Thyroid gland (tissue), 4 donors: ENCODE measurements around the gene ZC3H8. TPM values are rescaled to one million over a fixed set of nuclear protein-coding genes. Genes with fewer than 3 reads are reported as not detected.

Experiments
- DNase-seq, 2 donors: peaks; one replicate each; pipeline ENCODE4 v3.0.0-alpha.2; 2019
- H3K27ac ChIP-seq, 3 donors: fragments of 200-600 bp; sonication (generic); 1 replicate in 2 of 3; 2 replicates in 1 of 3; pipeline ENCODE4 v1.5.1; 2016 to 2019; ENCODE audit warnings: mild to moderate bottlenecking in 1 of 3, moderate library complexity in 1 of 3
- H3K27me3 ChIP-seq: fragments of 200-600 bp; sonication (generic); one replicate; pipeline ENCODE4 v1.5.1; 2019
- H3K36me3 ChIP-seq, 2 donors: fragments of 200-600 bp; sonication (generic); one replicate each; pipeline ENCODE4 v1.5.1; 2016 to 2019
- H3K4me1 ChIP-seq, 2 donors: fragments of 200-600 bp; sonication (generic); one replicate each; pipeline ENCODE4 v1.5.1; 2017 to 2019
- H3K4me3 ChIP-seq, 3 donors: fragments of 200-600 bp; sonication (generic); replicated peaks in 1 of 3; 1 replicate in 2 of 3; 2 replicates in 1 of 3; pipeline ENCODE4 v1.5.1; 2016; ENCODE audit warnings: mild to moderate bottlenecking in 1 of 3
- H3K9me3 ChIP-seq: fragments of 200-600 bp; sonication (generic); one replicate; pipeline ENCODE4 v1.5.1; 2017
- POLR2A ChIP-seq, 2 donors: fragments of 450-650 bp; IDR thresholded peaks; one replicate each; pipeline ENCODE4 v1.6.1; 2017; ENCODE audit warnings: antibody characterized with exemption in 2 of 2, mild to moderate bottlenecking in 2 of 2, moderate library complexity in 1 of 2
- WGBS, 2 donors: methylation state at CpG; one replicate each; pipeline ENCODE4 v1.1.5; 2017; 5-methylcytosine and 5-hydroxymethylcytosine counted together
- intact Hi-C: fragments of 100-400 bp; cut with DNase I; formaldehyde crosslinking; loops from one replicate; pipeline ENCODE4 v1.15.1; 2023
- total RNA-seq, 4 donors: library from RNA; depleted of rRNA; stranded (reverse); fragments of >200 nt; gene quantifications; one replicate each; pipeline ENCODE4 v1.2.3, GENCODE V29; 2016
- TF ChIP-seq, protein P1 (sequence below), 6 experiments: fragments of 200-600 bp in 3 of 6; fragments of 450-650 bp in 3 of 6; sonication (generic) in 3 of 6; IDR thresholded peaks; one replicate each; pipeline ENCODE4 v1.5.1; 2016 to 2019; ENCODE audit warnings: antibody characterized with exemption in 6 of 6, mild to moderate bottlenecking in 2 of 6, inconsistent platforms in 1 of 6, moderate library complexity in 1 of 6

The ZC3H8 gene
- total RNA-seq, 4 donors from 2014 or later, result 26.9 to 68.1 (median 43.1) TPM

DNA sequence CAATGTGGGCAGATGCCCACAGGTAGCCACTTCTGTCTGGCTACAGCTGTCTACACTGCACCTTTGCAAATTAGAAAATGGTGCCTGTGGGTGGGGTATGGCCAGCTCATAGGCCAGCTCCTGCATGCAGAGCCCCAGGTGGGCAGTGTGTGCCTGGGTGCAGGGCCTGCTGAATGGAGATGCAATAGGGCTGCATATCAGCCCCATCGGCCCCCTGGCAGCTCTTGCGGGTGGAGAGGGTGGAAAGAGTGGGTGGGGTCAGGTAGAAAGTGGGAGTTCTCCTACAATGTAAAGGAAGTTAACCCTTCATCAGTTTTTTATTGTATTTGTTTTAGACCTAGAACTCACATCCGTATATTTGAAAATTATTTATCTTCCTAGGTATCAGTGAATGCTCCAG, 79.5 kb downstream of the ZC3H8 start:
- Histone ChIP-seq H3K4me3 (no peak overlapping the region), H3K4me1 (peaks cover 14 to 22% of the 10 kb centered on the region in 2 donors), H3K27ac (peak overlapping the region in 1 of 3 donors; percentile 49), H3K27me3 (no peaks in the 10 kb centered on the region), H3K36me3 (no peaks in the 10 kb centered on the region), H3K9me3 (no peaks in the 10 kb centered on the region)
- WGBS, 2 donors, result 75 to 83% methylated on average over 3 of the region's 3 CpGs
- intact Hi-C loops, result no loop called here
- no peak for DNase-seq
- no peak for TF ChIP-seq POLR2A (IDR thresholded peaks at IDR 0.05)
- TF ChIP-seq, protein P1, sequence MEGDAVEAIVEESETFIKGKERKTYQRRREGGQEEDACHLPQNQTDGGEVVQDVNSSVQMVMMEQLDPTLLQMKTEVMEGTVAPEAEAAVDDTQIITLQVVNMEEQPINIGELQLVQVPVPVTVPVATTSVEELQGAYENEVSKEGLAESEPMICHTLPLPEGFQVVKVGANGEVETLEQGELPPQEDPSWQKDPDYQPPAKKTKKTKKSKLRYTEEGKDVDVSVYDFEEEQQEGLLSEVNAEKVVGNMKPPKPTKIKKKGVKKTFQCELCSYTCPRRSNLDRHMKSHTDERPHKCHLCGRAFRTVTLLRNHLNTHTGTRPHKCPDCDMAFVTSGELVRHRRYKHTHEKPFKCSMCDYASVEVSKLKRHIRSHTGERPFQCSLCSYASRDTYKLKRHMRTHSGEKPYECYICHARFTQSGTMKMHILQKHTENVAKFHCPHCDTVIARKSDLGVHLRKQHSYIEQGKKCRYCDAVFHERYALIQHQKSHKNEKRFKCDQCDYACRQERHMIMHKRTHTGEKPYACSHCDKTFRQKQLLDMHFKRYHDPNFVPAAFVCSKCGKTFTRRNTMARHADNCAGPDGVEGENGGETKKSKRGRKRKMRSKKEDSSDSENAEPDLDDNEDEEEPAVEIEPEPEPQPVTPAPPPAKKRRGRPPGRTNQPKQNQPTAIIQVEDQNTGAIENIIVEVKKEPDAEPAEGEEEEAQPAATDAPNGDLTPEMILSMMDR (IDR thresholded peaks at IDR 0.05), result no peak

DNA sequence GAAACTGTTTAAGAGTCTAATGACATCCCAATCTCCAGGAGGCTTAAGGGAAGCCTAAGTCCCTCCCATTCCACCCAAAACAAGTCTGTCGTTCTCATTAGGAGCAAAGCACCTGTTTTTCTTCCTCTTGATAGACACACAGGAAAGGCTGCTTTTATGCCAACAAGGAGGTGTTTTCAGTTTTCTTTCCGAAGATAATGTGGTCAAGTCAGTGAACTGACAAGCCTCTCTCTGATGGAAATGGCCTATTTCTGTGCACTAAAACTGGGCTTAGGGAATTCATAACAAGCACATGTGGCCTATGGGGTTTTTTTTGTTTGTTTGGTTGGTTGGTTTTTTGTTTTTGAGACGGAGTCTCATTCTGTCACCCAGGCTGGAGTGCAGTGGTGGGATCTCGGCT, 80.5 kb downstream of the ZC3H8 start:
- Histone ChIP-seq H3K4me1 (peaks cover 14 to 22% of the 10 kb centered on the region in 2 donors), H3K36me3 (no peaks in the 10 kb centered on the region), H3K9me3 (no peaks in the 10 kb centered on the region), H3K4me3 (no peak overlapping the region), H3K27me3 (no peaks in the 10 kb centered on the region), H3K27ac (peak overlapping the region in 2 of 3 donors; percentile 34 to 49)
- intact Hi-C loops, result no loop called here
- 43 to 52% methylated on average over 4 of the region's 4 CpGs for WGBS, 2 donors
- TF ChIP-seq, protein P1 (IDR thresholded peaks at IDR 0.05), result no peak
- TF ChIP-seq POLR2A (IDR thresholded peaks at IDR 0.05), result no peak
- no peak for DNase-seq

DNA sequence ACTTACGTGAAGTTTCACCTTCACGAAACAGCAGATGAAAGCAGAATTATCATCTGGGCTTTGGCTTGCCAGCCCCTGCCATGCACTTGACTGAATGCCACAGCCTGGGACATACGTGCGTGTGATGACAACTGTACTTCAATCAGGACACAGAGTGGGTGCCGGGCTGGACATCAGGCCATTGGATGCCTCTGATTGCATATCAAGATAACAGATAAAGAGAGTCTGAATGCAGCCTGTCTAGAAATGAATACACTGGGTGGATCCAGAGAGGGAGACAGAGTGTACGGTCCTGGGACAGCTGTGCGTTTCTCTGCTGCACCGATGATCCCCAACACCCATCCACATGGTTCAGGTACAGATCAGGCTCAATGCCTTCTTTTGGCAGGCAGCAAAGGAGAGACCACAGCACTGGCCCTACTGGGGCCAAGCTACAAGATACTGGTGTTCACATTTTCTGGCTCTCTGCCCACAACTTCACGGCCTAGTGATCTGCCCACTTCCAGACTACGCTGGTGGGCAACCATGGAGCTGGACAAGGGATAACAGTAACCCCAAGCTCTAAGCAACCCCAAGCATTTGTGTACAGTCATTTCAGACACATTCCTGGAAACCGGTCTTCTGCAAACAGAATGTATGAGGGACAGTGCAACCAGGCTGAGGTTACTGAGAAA, 81.1 kb downstream of the ZC3H8 start:
- no peaks in the 10 kb centered on the region for H3K36me3 ChIP-seq
- H3K4me1 ChIP-seq, result peaks cover 14 to 22% of the 10 kb centered on the region in 2 donors
- peak overlapping the region; percentile 17 to 49 (median 36) for H3K27ac ChIP-seq
- intact Hi-C loops, result no loop called here
- 37 to 52% methylated on average over 11 of the region's 11 CpGs for WGBS, 2 donors
- TF ChIP-seq, protein P1 (IDR thresholded peaks at IDR 0.05), result no peak
- no peak for TF ChIP-seq POLR2A (IDR thresholded peaks at IDR 0.05)
- peak; percentile 44 to 61 for DNase-seq
- H3K4me3 ChIP-seq, result no peak overlapping the region
- no peaks in the 10 kb centered on the region for H3K27me3 ChIP-seq
- H3K9me3 ChIP-seq, result no peaks in the 10 kb centered on the region

DNA sequence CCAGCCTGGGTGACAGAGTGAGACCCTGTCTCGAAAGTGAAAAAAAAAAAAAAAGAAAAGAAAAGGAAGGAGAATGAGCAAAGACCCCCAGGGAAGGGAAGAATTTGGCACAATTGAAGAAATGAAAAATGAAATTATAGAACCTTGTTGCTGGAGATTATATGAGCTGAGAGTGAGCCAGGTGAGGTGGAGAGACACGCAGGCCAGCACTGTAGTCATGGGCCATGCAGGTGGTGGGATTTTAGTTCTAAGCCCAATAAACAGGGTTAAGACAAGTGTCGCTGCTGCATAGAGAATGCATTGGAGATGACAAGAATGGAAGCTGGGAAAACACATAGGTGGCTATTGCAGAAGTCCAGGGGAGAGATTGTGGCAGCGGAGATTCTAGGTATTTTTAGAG, 84.3 kb downstream of the ZC3H8 start:
- TF ChIP-seq, protein P1 (IDR thresholded peaks at IDR 0.05), result no peak
- TF ChIP-seq POLR2A (IDR thresholded peaks at IDR 0.05), result no peak

DNA sequence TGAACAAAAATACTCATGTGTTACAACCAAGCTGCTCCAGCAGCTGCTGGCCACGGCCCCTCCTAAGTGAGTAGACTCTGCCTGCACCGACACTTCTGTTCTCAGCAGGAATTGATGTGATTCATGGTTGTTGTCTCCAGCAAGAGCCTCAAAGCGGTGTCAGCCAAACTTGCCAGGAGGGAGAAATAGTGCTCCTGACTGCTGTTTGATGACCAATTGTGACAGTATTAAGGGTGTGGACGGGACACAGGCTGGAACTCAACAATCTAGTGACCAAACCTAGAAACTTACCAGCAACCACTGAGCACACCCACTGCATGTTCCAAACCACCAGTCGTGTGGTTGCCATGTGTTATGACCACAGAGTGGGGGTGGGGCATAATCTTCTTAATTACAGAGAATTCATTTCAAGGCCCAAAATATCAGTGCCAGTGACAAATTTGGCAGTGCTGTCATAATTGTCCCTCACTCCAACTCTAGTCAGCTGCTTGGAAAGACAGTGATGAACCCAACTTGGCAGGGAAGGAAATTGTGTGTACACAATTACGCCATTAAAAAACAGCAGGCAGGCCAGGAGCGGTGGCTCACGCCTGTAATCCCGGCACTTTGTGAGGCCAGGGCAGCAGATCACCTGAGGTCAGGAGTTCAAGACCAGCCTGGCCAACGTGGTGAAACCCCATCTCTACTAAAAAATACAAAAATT, 86.3 kb downstream of the ZC3H8 start:
- no peak for DNase-seq
- Histone ChIP-seq H3K27ac (no peak overlapping the region), H3K27me3 (no peaks in the 10 kb centered on the region), H3K9me3 (no peaks in the 10 kb centered on the region), H3K4me1 (peaks cover 1 to 5% of the 10 kb centered on the region in 2 donors), H3K36me3 (no peaks in the 10 kb centered on the region), H3K4me3 (no peak overlapping the region)
- WGBS, 2 donors, result 92 to 93% methylated on average over 9 to 10 of the region's 10 CpGs
- TF ChIP-seq, protein P1 (IDR thresholded peaks at IDR 0.05), result no peak
- no peak for TF ChIP-seq POLR2A (IDR thresholded peaks at IDR 0.05)
- intact Hi-C loops, result no loop called here

More for the DNA sequence above, 84.3 kb downstream of the ZC3H8 start:
- Histone ChIP-seq H3K36me3 (no peaks in the 10 kb centered on the region), H3K27ac (no peak overlapping the region), H3K4me3 (no peak overlapping the region), H3K9me3 (no peaks in the 10 kb centered on the region), H3K4me1 (peaks cover 14 to 22% of the 10 kb centered on the region in 2 donors), H3K27me3 (no peaks in the 10 kb centered on the region)
- no peak for DNase-seq
- intact Hi-C loops, result no loop called here
- 96 to 98% methylated on average over 4 of the region's 4 CpGs for WGBS, 2 donors
